ENCODE measurements around the gene COPE. TPM values are rescaled to one million over a fixed set of nuclear protein-coding genes. Genes with fewer than 3 reads are reported as not detected.

Gene COPE
- total RNA-seq, 1 experiment from 2014 or later = 177 TPM

DNA sequence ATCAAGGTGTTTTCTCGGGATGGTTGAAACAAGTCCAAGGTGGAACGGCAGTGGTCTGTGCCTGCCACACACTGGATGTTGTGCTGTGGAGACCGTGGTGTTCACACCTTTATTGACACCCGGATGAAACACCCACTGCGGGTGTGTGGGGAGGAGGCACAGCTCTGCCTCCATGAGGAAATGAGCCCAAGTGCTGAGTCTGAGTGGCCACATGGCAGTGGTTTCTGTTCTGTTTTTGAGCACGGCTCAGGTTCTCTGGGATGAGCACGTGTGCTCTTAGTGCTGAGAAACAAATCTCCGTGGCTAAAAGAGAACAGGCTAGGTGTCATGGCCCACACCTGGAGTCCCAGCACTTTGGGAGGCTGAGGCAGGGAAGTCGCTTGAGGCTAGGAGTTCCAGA is 58.0 kb downstream of the COPE start:
- H3K4me3 ChIP-seq (ENCODE audit: low read depth in 2 of 2, low read length in 2 of 2) = no peak overlapping the region
- no peak for ATAC-seq
- ChIA-PET POLR2A (no interaction called here), CTCF (no interaction called here)
- TF ChIP-seq, protein P1, sequence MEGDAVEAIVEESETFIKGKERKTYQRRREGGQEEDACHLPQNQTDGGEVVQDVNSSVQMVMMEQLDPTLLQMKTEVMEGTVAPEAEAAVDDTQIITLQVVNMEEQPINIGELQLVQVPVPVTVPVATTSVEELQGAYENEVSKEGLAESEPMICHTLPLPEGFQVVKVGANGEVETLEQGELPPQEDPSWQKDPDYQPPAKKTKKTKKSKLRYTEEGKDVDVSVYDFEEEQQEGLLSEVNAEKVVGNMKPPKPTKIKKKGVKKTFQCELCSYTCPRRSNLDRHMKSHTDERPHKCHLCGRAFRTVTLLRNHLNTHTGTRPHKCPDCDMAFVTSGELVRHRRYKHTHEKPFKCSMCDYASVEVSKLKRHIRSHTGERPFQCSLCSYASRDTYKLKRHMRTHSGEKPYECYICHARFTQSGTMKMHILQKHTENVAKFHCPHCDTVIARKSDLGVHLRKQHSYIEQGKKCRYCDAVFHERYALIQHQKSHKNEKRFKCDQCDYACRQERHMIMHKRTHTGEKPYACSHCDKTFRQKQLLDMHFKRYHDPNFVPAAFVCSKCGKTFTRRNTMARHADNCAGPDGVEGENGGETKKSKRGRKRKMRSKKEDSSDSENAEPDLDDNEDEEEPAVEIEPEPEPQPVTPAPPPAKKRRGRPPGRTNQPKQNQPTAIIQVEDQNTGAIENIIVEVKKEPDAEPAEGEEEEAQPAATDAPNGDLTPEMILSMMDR (IDR thresholded peaks at IDR 0.05) = no peak
- intact Hi-C loops (cut with micrococcal nuclease; ENCODE audit: unreplicated experiment) = no loop called here
- H3K9me3 ChIP-seq (ENCODE audit: control insufficient read depth, insufficient read depth, low read depth, low read length) = no peaks in the 10 kb centered on the region
- no peak overlapping the region for H3K27ac ChIP-seq (ENCODE audit: low read length)
- BruUV-seq (replicated peaks) = no TSS peak
- no peaks in the 10 kb centered on the region for H3K4me1 ChIP-seq (ENCODE audit: control insufficient read depth, insufficient read depth, low read length)
- H3K27me3 ChIP-seq (ENCODE audit: control insufficient read depth, insufficient read depth, low read length) = no peaks in the 10 kb centered on the region
- H3K36me3 ChIP-seq (ENCODE audit: control insufficient read depth, insufficient read depth, low read length) = peaks cover 7% of the 10 kb centered on the region
- in situ Hi-C loops (cut with HindIII; ENCODE audit: low pct_unique_long_range_greater_than_20kb, low sequenced_read_pairs) = no loop called here
- DNase-seq (ENCODE audit: low read depth, low spot score) = no peak

DNA sequence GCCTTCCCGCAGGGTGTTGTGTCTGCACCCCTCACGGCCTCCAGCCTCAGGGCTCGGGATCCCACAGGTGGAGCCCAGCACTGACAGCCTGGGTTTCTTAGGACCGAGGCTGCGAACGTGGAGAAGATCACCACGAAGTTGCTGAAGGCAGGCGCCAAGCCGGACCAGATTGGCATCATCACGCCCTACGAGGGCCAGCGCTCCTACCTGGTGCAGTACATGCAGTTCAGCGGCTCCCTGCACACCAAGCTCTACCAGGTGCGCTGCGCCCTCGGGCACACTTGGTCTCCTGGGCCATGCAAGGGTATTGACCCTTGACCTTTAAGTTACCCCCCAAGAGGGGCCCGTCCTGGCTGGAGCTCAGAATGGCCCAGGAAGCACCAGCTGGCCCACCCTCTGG is 58.5 kb downstream of the COPE start:
- intact Hi-C loops (cut with micrococcal nuclease; ENCODE audit: unreplicated experiment) (no loop called here), in situ Hi-C loops (cut with HindIII; ENCODE audit: low pct_unique_long_range_greater_than_20kb, low sequenced_read_pairs) (no loop called here)
- Histone ChIP-seq H3K27me3 (ENCODE audit: control insufficient read depth, insufficient read depth, low read length) (no peaks in the 10 kb centered on the region), H3K4me1 (ENCODE audit: control insufficient read depth, insufficient read depth, low read length) (no peaks in the 10 kb centered on the region), H3K9me3 (ENCODE audit: control insufficient read depth, insufficient read depth, low read depth, low read length) (no peaks in the 10 kb centered on the region), H3K4me3 (ENCODE audit: low read depth in 2 of 2, low read length in 2 of 2) (no peak overlapping the region), H3K27ac (ENCODE audit: low read length) (no peak overlapping the region), H3K36me3 (ENCODE audit: control insufficient read depth, insufficient read depth, low read length) (peaks cover 7% of the 10 kb centered on the region)
- TF ChIP-seq TCF7L2 (IDR thresholded peaks at IDR 0.05; ENCODE audit: low read depth, low read length) (no peak), SIN3A (IDR thresholded peaks at IDR 0.05; ENCODE audit: borderline replicate concordance, insufficient read depth, low read depth, low read length) (no peak), POLR2AphosphoS5 (IDR thresholded peaks at IDR 0.05; ENCODE audit: low read depth, low read length) (no peak)
- TF ChIP-seq, protein P1 (IDR thresholded peaks at IDR 0.05) = no peak
- TF ChIP-seq, protein P2, sequence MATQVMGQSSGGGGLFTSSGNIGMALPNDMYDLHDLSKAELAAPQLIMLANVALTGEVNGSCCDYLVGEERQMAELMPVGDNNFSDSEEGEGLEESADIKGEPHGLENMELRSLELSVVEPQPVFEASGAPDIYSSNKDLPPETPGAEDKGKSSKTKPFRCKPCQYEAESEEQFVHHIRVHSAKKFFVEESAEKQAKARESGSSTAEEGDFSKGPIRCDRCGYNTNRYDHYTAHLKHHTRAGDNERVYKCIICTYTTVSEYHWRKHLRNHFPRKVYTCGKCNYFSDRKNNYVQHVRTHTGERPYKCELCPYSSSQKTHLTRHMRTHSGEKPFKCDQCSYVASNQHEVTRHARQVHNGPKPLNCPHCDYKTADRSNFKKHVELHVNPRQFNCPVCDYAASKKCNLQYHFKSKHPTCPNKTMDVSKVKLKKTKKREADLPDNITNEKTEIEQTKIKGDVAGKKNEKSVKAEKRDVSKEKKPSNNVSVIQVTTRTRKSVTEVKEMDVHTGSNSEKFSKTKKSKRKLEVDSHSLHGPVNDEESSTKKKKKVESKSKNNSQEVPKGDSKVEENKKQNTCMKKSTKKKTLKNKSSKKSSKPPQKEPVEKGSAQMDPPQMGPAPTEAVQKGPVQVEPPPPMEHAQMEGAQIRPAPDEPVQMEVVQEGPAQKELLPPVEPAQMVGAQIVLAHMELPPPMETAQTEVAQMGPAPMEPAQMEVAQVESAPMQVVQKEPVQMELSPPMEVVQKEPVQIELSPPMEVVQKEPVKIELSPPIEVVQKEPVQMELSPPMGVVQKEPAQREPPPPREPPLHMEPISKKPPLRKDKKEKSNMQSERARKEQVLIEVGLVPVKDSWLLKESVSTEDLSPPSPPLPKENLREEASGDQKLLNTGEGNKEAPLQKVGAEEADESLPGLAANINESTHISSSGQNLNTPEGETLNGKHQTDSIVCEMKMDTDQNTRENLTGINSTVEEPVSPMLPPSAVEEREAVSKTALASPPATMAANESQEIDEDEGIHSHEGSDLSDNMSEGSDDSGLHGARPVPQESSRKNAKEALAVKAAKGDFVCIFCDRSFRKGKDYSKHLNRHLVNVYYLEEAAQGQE (IDR thresholded peaks at IDR 0.05; ENCODE audit: insufficient read depth in 1 of 2, low read depth in 2 of 2, low read length in 1 of 2) = no peak
- BruUV-seq (replicated peaks) = no TSS peak
- no peak for ATAC-seq
- POLR2A ChIA-PET = no interaction called here
- DNase-seq (ENCODE audit: low read depth, low spot score) = no peak
- CTCF ChIA-PET = no interaction called here

DNA sequence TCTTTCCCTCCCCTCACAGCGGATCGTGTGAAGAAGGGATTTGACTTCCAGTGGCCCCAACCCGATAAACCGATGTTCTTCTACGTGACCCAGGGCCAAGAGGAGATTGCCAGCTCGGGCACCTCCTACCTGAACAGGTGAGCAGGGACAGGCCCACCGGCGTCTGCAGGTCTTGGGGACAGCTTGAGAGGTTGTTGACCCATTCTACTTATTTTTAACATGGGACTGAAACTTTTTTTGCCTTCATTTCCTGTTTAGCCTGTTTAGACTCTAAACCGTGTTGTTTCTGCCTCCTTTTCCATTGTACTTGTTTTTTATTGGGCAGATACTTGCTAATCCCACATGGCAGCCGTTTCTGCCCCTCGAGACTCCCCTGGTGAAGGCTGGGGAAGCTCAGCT is 58.9 kb downstream of the COPE start:
- no TSS peak for BruUV-seq (replicated peaks)
- H3K9me3 ChIP-seq (ENCODE audit: control insufficient read depth, insufficient read depth, low read depth, low read length) = no peaks in the 10 kb centered on the region
- no peaks in the 10 kb centered on the region for H3K4me1 ChIP-seq (ENCODE audit: control insufficient read depth, insufficient read depth, low read length)
- ChIA-PET POLR2A (no interaction called here), CTCF (no interaction called here)
- DNase-seq (ENCODE audit: low read depth, low spot score) (no peak), ATAC-seq (no peak)
- in situ Hi-C loops (cut with HindIII; ENCODE audit: low pct_unique_long_range_greater_than_20kb, low sequenced_read_pairs) (no loop called here), intact Hi-C loops (cut with micrococcal nuclease; ENCODE audit: unreplicated experiment) (no loop called here)
- TF ChIP-seq SIN3A (IDR thresholded peaks at IDR 0.05; ENCODE audit: borderline replicate concordance, insufficient read depth, low read depth, low read length) (no peak), TCF7L2 (IDR thresholded peaks at IDR 0.05; ENCODE audit: low read depth, low read length) (no peak), POLR2AphosphoS5 (IDR thresholded peaks at IDR 0.05; ENCODE audit: low read depth, low read length) (no peak)
- TF ChIP-seq, protein P2 (IDR thresholded peaks at IDR 0.05; ENCODE audit: insufficient read depth in 1 of 2, low read depth in 2 of 2, low read length in 1 of 2) = no peak
- TF ChIP-seq, protein P1 (IDR thresholded peaks at IDR 0.05) = no peak
- H3K4me3 ChIP-seq (ENCODE audit: low read depth in 2 of 2, low read length in 2 of 2) = no peak overlapping the region
- peaks cover 7% of the 10 kb centered on the region for H3K36me3 ChIP-seq (ENCODE audit: control insufficient read depth, insufficient read depth, low read length)
- H3K27ac ChIP-seq (ENCODE audit: low read length) = no peak overlapping the region
- H3K27me3 ChIP-seq (ENCODE audit: control insufficient read depth, insufficient read depth, low read length) = no peaks in the 10 kb centered on the region

Measured in Panc1 (cell line).